H1 (cell line): ENCODE data around the gene SARS2. TPM values are rescaled to one million over a fixed set of nuclear protein-coding genes. Genes with fewer than 3 reads are reported as not detected.

Experiments
- BACH1 ChIP-seq: IDR thresholded peaks from 2 replicates; pipeline ENCODE4 v1.6.1; 2012; ENCODE audit warnings: low read length, improper control_type of control experiment
- CTCF ChIP-seq, 3 experiments: IDR thresholded peaks; 1 replicate in 2 of 3; 2 replicates in 1 of 3; pipeline versions ENCODE4 v1.5.1 to v1.6.1; 2011; ENCODE audit warnings: low read length in 3 of 3, mild to moderate bottlenecking in 3 of 3, inconsistent platforms in 2 of 3, low read depth in 1 of 3, moderate library complexity in 1 of 3; ENCODE audit not compliant: insufficient read depth in 1 of 3; ENCODE audit errors: control extremely low read depth in 1 of 3
- HDAC2 ChIP-seq, 2 experiments: fragments of 300-600 bp in 1 of 2; sonication (generic) in 1 of 2; IDR thresholded peaks; 2 replicates each; pipeline ENCODE4 v1.6.1; 2011 to 2012; ENCODE audit warnings: low read depth in 2 of 2, low read length in 2 of 2, mild to moderate bottlenecking in 2 of 2, moderate library complexity in 2 of 2, borderline replicate concordance in 1 of 2, inconsistent platforms in 1 of 2
- JUN ChIP-seq: IDR thresholded peaks from 2 replicates; pipeline ENCODE4 v1.6.1; 2011; ENCODE audit warnings: low read depth, mild to moderate bottlenecking, improper control_type of control experiment, low read length
- SP2 ChIP-seq: IDR thresholded peaks from 2 replicates; pipeline ENCODE4 v1.6.1; 2012; ENCODE audit warnings: mild to moderate bottlenecking, low read length, inconsistent platforms
- SP4 ChIP-seq: IDR thresholded peaks from 2 replicates; pipeline ENCODE4 v1.6.1; 2012; ENCODE audit warnings: low read length, inconsistent platforms
- TAF7 ChIP-seq: optimal IDR thresholded peaks from 2 replicates; pipeline ENCODE3; 2011; ENCODE audit warnings: low read depth, mild to moderate bottlenecking, inconsistent platforms, low read length, moderate library complexity, borderline replicate concordance
- polyA plus RNA-seq, 7 experiments: library from polyadenylated mRNA; depleted of rRNA in 3 of 7; stranded (reverse) in 5 of 7; unstranded in 2 of 7; fragments of >200 nt in 5 of 7; fragments of 200-250 nt in 2 of 7; gene quantifications; 1 replicate in 5 of 7; 2 replicates in 1 of 7; 4 replicates in 1 of 7; pipeline versions ENCODE4 v1.2.1 to v1.2.3, GENCODE V29; 2011 to 2013; ENCODE audit warnings: missing spikeins in 2 of 7, mixed read lengths in 2 of 7
- total RNA-seq: library from RNA; stranded (reverse); fragmentation: NEBNext Ultra II Directional; extraction: Animal tissue kit (Norgen Biotek cat#: 25700); gene quantifications from 2 replicates; pipeline ENCODE4 v1.2.1, GENCODE V29; 2021

SARS2 gene
- total and polyA plus RNA-seq, 2 of the 8 experiments (the other 6 are each of a cell fraction or from before 2014, with no cell fraction given) = 68.0 to 102 TPM

GRCh38 chr19:38919837-38920601 lies 10.5 kb downstream of the SARS2 start (continued):
- TF ChIP-seq CTCF (IDR thresholded peaks at IDR 0.05; ENCODE audit: control extremely low read depth in 1 of 3, insufficient read depth in 1 of 3, low read depth in 1 of 3, low read length in 3 of 3) (no peak), JUN (no peak), HDAC2 (IDR thresholded peaks at IDR 0.05; ENCODE audit: borderline replicate concordance in 1 of 2, low read depth in 2 of 2, low read length in 2 of 2) (no peak), SP2 (no peak), BACH1 (no peak), SP4 (no peak), TAF7 (no peak)
